SK-N-SH (cell line): Measurements from ENCODE around the gene MAP4K3.

Experiments used
- CTCF ChIP-seq: fragments of 200-600 bp; sonication (generic); IDR thresholded peaks from 2 replicates; pipeline ENCODE4 v1.6.1; 2017; ENCODE audit warnings: antibody characterized with exemption, mild to moderate bottlenecking, moderate library complexity
- EZH2phosphoT487 ChIP-seq: fragments of 200-600 bp; sonication (generic); IDR thresholded peaks from 2 replicates; pipeline ENCODE4 v1.6.1; 2017; ENCODE audit warnings: low read depth, mixed run types, mild to moderate bottlenecking, antibody characterized with exemption, moderate library complexity, borderline replicate concordance
- PBX3 ChIP-seq: IDR thresholded peaks from 2 replicates; pipeline ENCODE4; 2012
- POLR2AphosphoS5 ChIP-seq: IDR thresholded peaks from 2 replicates; pipeline ENCODE4 v1.6.1; 2012; ENCODE audit warnings: low read depth, low read length
- RAD21 ChIP-seq: IDR thresholded peaks from 2 replicates; pipeline ENCODE4 v1.6.1; 2012; ENCODE audit warnings: mild to moderate bottlenecking, low read length
- RXRA ChIP-seq: IDR thresholded peaks from 2 replicates; pipeline ENCODE4 v1.4.0; 2012; ENCODE audit warnings: low read depth, mild to moderate bottlenecking, borderline replicate concordance
- TAF1 ChIP-seq: IDR thresholded peaks from 2 replicates; pipeline ENCODE4 v1.6.1; 2012; ENCODE audit warnings: low read depth, mild to moderate bottlenecking, low read length, moderate library complexity, borderline replicate concordance
- TCF12 ChIP-seq: IDR thresholded peaks from 2 replicates; pipeline ENCODE4 v1.4.0; 2012

- TF ChIP-seq TCF12 (no peak), RAD21 (no peak), CTCF (no peak), RXRA (no peak), TAF1 (no peak), EZH2phosphoT487 (no peak), POLR2AphosphoS5 (no peak), PBX3 (no peak)
These were observed 15.7 kb downstream of the MAP4K3 start for GRCh38 chr2:39421354-39421753.
